MM.1S (cell line): ENCODE measurements around the gene DZIP1L.

Experiments used
- EZH2 ChIP-seq: fragments of 300-600 bp; sonication (generic); optimal IDR thresholded peaks from 2 replicates; pipeline ENCODE3; 2017; ENCODE audit warnings: low read depth, mild to moderate bottlenecking, antibody characterized with exemption, low read length, mixed read lengths
- TF ChIP-seq, protein P1 (sequence below): fragments of 300-600 bp; sonication (generic); IDR thresholded peaks from 2 replicates; pipeline ENCODE4 v1.5.1; 2016; ENCODE audit warnings: antibody characterized with exemption, low read length, mixed read lengths

DNA sequence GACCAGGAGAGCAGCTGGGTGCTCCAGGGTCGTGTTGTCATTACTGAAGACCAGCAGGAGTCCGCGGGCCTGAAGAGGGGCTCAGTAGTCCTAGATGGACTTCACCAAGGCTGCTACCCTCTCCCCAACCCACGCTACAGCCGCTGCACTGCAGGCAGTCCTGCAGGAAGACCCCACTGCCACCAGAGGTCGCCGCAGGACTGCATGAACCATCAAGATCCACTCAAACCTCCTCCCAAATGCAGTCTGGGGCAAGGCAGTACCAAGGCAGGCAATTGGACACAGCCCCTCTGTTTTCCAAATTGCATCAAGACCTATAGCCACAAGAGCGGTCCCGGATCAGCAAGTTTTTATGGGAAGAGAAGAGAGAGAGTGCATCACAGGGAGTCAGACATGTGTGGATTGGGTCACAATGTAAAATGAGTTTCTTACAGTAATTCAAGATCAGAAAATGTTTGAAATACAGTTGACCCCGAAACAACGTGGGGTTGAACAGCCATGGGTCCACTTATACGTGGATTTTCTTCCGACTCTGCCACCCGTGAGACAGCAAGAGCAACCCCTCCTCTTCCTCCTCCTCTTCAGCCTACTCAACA lies 46.7 kb downstream of the DZIP1L start:
- TF ChIP-seq, protein P1, sequence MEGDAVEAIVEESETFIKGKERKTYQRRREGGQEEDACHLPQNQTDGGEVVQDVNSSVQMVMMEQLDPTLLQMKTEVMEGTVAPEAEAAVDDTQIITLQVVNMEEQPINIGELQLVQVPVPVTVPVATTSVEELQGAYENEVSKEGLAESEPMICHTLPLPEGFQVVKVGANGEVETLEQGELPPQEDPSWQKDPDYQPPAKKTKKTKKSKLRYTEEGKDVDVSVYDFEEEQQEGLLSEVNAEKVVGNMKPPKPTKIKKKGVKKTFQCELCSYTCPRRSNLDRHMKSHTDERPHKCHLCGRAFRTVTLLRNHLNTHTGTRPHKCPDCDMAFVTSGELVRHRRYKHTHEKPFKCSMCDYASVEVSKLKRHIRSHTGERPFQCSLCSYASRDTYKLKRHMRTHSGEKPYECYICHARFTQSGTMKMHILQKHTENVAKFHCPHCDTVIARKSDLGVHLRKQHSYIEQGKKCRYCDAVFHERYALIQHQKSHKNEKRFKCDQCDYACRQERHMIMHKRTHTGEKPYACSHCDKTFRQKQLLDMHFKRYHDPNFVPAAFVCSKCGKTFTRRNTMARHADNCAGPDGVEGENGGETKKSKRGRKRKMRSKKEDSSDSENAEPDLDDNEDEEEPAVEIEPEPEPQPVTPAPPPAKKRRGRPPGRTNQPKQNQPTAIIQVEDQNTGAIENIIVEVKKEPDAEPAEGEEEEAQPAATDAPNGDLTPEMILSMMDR, result peak; percentile 99
- TF ChIP-seq EZH2, result no peak
